ENCODE data around the gene ARSG.
"Not testable (repeated sequence)": the region's sequence is repeated elsewhere in the genome, so short reads cannot be mapped to it uniquely, and the experiment has no call there.

Gene ARSG

GRCh38 chr17:68403122-68403521, 111.8 kb downstream of the ARSG start:
- Histone ChIP-seq H3K9me3 (ENCODE audit: control insufficient read depth in 1 of 2, low read length in 2 of 2) (peaks cover 0 to 5% of the 10 kb centered on the region in 2 donors), H3K27ac (ENCODE audit: low read length) (no peak overlapping the region), H3K4me1 (ENCODE audit: control insufficient read depth in 1 of 2, insufficient read depth in 2 of 2, low read length in 2 of 2) (peaks cover 0 to 8% of the 10 kb centered on the region in 2 donors), H3K27me3 (ENCODE audit: low read depth, low read length) (no peaks in the 10 kb centered on the region), H3K4me3 (ENCODE audit: low read depth in 1 of 2, low read length in 2 of 2) (no peak overlapping the region), H3K36me3 (ENCODE audit: control insufficient read depth in 1 of 2, insufficient read depth in 2 of 2, low read length in 2 of 2) (no peaks in the 10 kb centered on the region)

GRCh38 chr17:68403837-68404236, 112.5 kb downstream of the ARSG start:
- H3K27me3 ChIP-seq (ENCODE audit: low read depth, low read length); H3K27ac ChIP-seq (ENCODE audit: low read length); H3K4me1 ChIP-seq (ENCODE audit: control insufficient read depth in 1 of 2, insufficient read depth in 2 of 2, low read length in 2 of 2); H3K4me3 ChIP-seq (ENCODE audit: low read depth in 1 of 2, low read length in 2 of 2); H3K9me3 ChIP-seq (ENCODE audit: control insufficient read depth in 1 of 2, low read length in 2 of 2); H3K36me3 ChIP-seq (ENCODE audit: control insufficient read depth in 1 of 2, insufficient read depth in 2 of 2, low read length in 2 of 2): not testable (repeated sequence)

DNA sequence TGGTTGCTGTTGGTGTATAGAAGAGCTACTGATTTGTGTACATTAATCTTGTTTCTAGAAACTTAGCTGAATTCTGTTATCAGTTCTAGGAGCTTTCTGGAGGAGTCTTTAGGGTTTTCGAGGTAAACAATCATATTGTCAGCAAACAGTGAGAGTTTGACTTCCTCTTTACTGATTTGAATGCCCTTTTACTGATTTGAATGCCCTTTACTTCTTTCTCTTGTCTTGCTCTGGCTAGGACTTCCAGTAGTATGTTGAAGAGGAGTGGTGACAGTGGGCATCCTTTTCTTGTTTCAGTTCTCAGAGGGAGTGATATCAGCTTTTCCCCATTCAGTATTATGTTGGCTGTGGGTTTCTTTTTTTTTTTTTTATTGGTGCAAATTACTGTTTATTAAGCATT, 116.4 kb downstream of the ARSG start:
- not testable (repeated sequence) for H3K4me3 ChIP-seq (ENCODE audit: low read depth in 1 of 2, low read length in 2 of 2); H3K27ac ChIP-seq (ENCODE audit: low read length); H3K9me3 ChIP-seq (ENCODE audit: control insufficient read depth in 1 of 2, low read length in 2 of 2); H3K27me3 ChIP-seq (ENCODE audit: low read depth, low read length); H3K36me3 ChIP-seq (ENCODE audit: control insufficient read depth in 1 of 2, insufficient read depth in 2 of 2, low read length in 2 of 2); H3K4me1 ChIP-seq (ENCODE audit: control insufficient read depth in 1 of 2, insufficient read depth in 2 of 2, low read length in 2 of 2)

DNA sequence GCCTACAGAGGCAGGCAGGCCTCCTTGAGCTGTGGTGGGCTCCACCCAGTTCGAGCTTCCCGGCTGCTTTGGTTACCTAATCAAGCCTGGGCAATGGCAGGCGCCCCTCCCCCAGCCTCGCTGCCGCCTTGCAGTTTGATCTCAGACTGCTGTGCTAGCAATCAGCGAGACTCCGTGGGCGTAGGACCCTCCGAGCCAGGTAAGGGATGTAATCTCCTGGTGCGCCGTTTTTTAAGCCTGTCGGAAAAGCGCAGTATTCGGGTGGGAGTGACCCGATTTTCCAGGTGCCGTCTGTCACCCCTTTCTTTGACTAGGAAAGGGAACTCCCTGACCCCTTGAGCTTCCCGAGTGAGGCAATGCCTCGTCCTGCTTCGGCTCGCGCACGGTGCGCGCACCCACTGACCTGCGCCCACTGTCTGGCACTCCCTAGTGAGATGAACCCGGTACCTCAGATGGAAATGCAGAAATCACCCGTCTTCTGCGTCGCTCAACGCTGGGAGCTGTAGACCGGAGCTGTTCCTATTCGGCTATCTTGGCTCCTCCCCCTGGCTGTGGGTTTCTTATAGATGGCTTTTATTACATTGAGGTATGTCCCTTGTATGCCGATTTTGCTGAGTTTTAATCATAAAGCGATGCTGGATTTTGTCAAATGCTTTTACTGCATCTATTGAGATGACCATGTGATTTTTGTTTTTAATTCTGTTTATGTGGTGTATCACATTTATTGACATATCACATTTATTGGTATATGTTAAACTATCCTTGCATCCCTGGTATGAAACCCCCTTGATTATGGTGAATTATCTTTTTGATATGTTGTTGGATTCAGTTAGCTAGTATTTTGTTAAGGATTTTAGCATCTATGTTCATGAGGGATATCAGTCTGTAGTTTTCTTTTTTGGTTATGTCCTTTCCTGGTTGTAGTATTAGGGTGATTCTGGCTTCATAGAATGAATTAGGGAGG, 122.6 kb downstream of the ARSG start:
- not testable (repeated sequence) for H3K4me3 ChIP-seq (ENCODE audit: low read depth in 1 of 2, low read length in 2 of 2); H3K36me3 ChIP-seq (ENCODE audit: control insufficient read depth in 1 of 2, insufficient read depth in 2 of 2, low read length in 2 of 2); H3K9me3 ChIP-seq (ENCODE audit: control insufficient read depth in 1 of 2, low read length in 2 of 2); H3K27me3 ChIP-seq (ENCODE audit: low read depth, low read length); H3K27ac ChIP-seq (ENCODE audit: low read length); H3K4me1 ChIP-seq (ENCODE audit: control insufficient read depth in 1 of 2, insufficient read depth in 2 of 2, low read length in 2 of 2)

DNA sequence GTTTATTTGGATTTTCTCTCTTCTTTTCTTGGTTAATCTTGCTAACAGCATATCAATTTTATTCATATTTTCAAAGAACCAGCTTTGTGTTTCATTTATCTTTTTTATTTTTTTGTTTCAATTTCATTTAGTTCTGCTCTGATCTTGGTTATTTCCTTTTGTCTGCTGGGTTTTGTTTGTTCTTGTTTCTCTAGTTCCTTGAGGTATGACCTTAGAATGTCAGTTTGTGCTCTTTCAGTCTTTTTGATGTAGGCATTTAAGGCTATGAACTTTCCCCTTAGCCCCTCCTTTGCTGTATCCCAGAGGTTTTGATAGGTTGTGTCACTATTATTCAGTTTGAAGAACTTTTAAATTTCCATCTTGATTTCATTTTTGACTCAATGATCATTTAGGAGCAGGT, 123.6 kb downstream of the ARSG start:
- not testable (repeated sequence) for H3K27me3 ChIP-seq (ENCODE audit: low read depth, low read length); H3K4me1 ChIP-seq (ENCODE audit: control insufficient read depth in 1 of 2, insufficient read depth in 2 of 2, low read length in 2 of 2); H3K27ac ChIP-seq (ENCODE audit: low read length); H3K9me3 ChIP-seq (ENCODE audit: control insufficient read depth in 1 of 2, low read length in 2 of 2); H3K36me3 ChIP-seq (ENCODE audit: control insufficient read depth in 1 of 2, insufficient read depth in 2 of 2, low read length in 2 of 2); H3K4me3 ChIP-seq (ENCODE audit: low read depth in 1 of 2, low read length in 2 of 2)

DNA sequence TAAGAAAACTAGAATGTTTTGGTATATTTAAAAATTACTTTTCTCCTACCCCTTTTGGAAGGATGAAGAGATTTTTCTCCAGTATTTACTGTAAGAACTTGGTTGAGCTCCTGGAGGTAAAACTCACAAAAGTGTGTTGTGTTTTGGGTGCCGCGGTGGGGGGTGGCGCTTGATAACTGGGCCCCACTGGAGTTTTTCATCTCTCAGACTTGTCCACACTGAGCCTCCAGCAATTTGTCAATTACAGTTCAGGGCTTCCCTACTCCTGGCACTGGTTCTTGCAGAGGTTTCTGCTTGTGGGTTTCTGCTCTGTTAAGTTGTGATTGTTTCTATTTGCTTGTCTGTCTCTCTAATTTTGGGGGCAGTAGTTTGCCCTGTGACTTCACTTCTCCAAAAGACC, 126.0 kb downstream of the ARSG start:
- no peak overlapping the region for H3K4me3 ChIP-seq (ENCODE audit: low read depth in 1 of 2, low read length in 2 of 2)
- peaks cover 0 to 25% of the 10 kb centered on the region in 2 donors for H3K36me3 ChIP-seq (ENCODE audit: control insufficient read depth in 1 of 2, insufficient read depth in 2 of 2, low read length in 2 of 2)
- H3K4me1 ChIP-seq (ENCODE audit: control insufficient read depth in 1 of 2, insufficient read depth in 2 of 2, low read length in 2 of 2): no peaks in the 10 kb centered on the region
- no peak overlapping the region for H3K27ac ChIP-seq (ENCODE audit: low read length)
- peaks cover 0 to 4% of the 10 kb centered on the region in 2 donors for H3K9me3 ChIP-seq (ENCODE audit: control insufficient read depth in 1 of 2, low read length in 2 of 2)
- H3K27me3 ChIP-seq (ENCODE audit: low read depth, low read length): no peaks in the 10 kb centered on the region

GRCh38 chr17:68418876-68419275, 127.6 kb downstream of the ARSG start:
- Histone ChIP-seq H3K9me3 (ENCODE audit: control insufficient read depth in 1 of 2, low read length in 2 of 2) (peaks cover 0 to 4% of the 10 kb centered on the region in 2 donors), H3K36me3 (ENCODE audit: control insufficient read depth in 1 of 2, insufficient read depth in 2 of 2, low read length in 2 of 2) (peaks cover 3 to 37% of the 10 kb centered on the region in 2 donors), H3K4me1 (ENCODE audit: control insufficient read depth in 1 of 2, insufficient read depth in 2 of 2, low read length in 2 of 2) (no peaks in the 10 kb centered on the region), H3K4me3 (ENCODE audit: low read depth in 1 of 2, low read length in 2 of 2) (no peak overlapping the region), H3K27ac (ENCODE audit: low read length) (no peak overlapping the region), H3K27me3 (ENCODE audit: low read depth, low read length) (no peaks in the 10 kb centered on the region)

- Histone ChIP-seq H3K4me3 (ENCODE audit: low read depth in 1 of 2, low read length in 2 of 2) (no peak overlapping the region), H3K27ac (ENCODE audit: low read length) (no peak overlapping the region), H3K9me3 (ENCODE audit: control insufficient read depth in 1 of 2, low read length in 2 of 2) (peaks cover 0 to 4% of the 10 kb centered on the region in 2 donors), H3K4me1 (ENCODE audit: control insufficient read depth in 1 of 2, insufficient read depth in 2 of 2, low read length in 2 of 2) (no peaks in the 10 kb centered on the region), H3K36me3 (ENCODE audit: control insufficient read depth in 1 of 2, insufficient read depth in 2 of 2, low read length in 2 of 2) (peaks cover 3 to 47% of the 10 kb centered on the region in 2 donors), H3K27me3 (ENCODE audit: low read depth, low read length) (no peaks in the 10 kb centered on the region)
Measured at GRCh38 chr17:68420065-68420464, 128.8 kb downstream of the ARSG start.

- peaks cover 11 to 52% of the 10 kb centered on the region in 2 donors for H3K36me3 ChIP-seq (ENCODE audit: control insufficient read depth in 1 of 2, insufficient read depth in 2 of 2, low read length in 2 of 2)
- H3K4me1 ChIP-seq (ENCODE audit: control insufficient read depth in 1 of 2, insufficient read depth in 2 of 2, low read length in 2 of 2): no peaks in the 10 kb centered on the region
- no peaks in the 10 kb centered on the region for H3K9me3 ChIP-seq (ENCODE audit: control insufficient read depth in 1 of 2, low read length in 2 of 2)
- no peak overlapping the region for H3K4me3 ChIP-seq (ENCODE audit: low read depth in 1 of 2, low read length in 2 of 2)
- no peak overlapping the region for H3K27ac ChIP-seq (ENCODE audit: low read length)
- no peaks in the 10 kb centered on the region for H3K27me3 ChIP-seq (ENCODE audit: low read depth, low read length)
Measured at GRCh38 chr17:68421486-68421885, 130.2 kb downstream of the ARSG start.

GRCh38 chr17:68422821-68423220, 131.5 kb downstream of the ARSG start:
- Histone ChIP-seq H3K36me3 (ENCODE audit: control insufficient read depth in 1 of 2, insufficient read depth in 2 of 2, low read length in 2 of 2) (peaks cover 11 to 62% of the 10 kb centered on the region in 2 donors), H3K27ac (ENCODE audit: low read length) (no peak overlapping the region), H3K9me3 (ENCODE audit: control insufficient read depth in 1 of 2, low read length in 2 of 2) (no peaks in the 10 kb centered on the region), H3K27me3 (ENCODE audit: low read depth, low read length) (no peaks in the 10 kb centered on the region), H3K4me1 (ENCODE audit: control insufficient read depth in 1 of 2, insufficient read depth in 2 of 2, low read length in 2 of 2) (no peaks in the 10 kb centered on the region), H3K4me3 (ENCODE audit: low read depth in 1 of 2, low read length in 2 of 2) (no peak overlapping the region)

DNA sequence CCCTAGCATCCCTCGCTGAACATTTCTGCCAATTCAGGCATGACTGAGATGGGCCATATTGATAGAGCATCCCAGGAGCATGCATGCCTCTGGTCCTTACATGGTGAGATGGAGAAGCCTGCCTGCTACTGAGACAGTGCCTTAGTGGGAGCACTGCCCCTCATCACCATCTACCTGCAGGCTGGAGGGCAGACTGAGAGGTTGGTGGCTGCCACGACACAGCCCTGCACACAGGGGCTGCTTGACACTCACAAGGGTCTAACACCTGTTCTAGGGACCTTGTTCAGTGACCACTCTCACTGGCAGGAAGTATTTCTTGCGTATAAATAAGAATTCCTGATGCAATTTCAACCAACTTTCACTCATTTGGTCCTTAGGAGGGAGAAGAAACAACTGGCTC, 132.0 kb downstream of the ARSG start:
- no peaks in the 10 kb centered on the region for H3K27me3 ChIP-seq (ENCODE audit: low read depth, low read length)
- no peaks in the 10 kb centered on the region for H3K4me1 ChIP-seq (ENCODE audit: control insufficient read depth in 1 of 2, insufficient read depth in 2 of 2, low read length in 2 of 2)
- no peaks in the 10 kb centered on the region for H3K9me3 ChIP-seq (ENCODE audit: control insufficient read depth in 1 of 2, low read length in 2 of 2)
- H3K4me3 ChIP-seq (ENCODE audit: low read depth in 1 of 2, low read length in 2 of 2): no peak overlapping the region
- H3K27ac ChIP-seq (ENCODE audit: low read length): no peak overlapping the region
- H3K36me3 ChIP-seq (ENCODE audit: control insufficient read depth in 1 of 2, insufficient read depth in 2 of 2, low read length in 2 of 2): peaks cover 12 to 66% of the 10 kb centered on the region in 2 donors

DNA sequence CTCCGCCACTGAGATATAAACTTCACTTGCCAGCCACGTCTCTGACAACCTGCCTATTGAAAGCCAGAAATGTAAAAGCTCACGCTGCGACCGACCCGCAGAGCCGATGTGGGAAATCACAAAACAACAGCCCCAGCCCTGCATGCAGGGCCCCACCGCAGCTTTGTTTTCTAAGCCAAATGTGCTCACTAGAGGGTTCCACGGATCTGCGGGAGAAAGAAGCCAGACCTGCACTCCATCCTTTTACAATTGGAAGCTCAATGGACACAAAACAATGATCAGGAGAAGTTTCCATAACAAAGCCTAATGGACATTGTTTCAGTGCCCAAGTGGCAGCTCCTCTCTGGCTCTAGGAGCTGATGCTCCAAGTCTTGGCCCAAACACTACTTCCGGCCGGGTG, 132.9 kb downstream of the ARSG start:
- Histone ChIP-seq H3K4me1 (ENCODE audit: control insufficient read depth in 1 of 2, insufficient read depth in 2 of 2, low read length in 2 of 2) (no peaks in the 10 kb centered on the region), H3K27me3 (ENCODE audit: low read depth, low read length) (no peaks in the 10 kb centered on the region), H3K9me3 (ENCODE audit: control insufficient read depth in 1 of 2, low read length in 2 of 2) (no peaks in the 10 kb centered on the region), H3K4me3 (ENCODE audit: low read depth in 1 of 2, low read length in 2 of 2) (no peak overlapping the region), H3K36me3 (ENCODE audit: control insufficient read depth in 1 of 2, insufficient read depth in 2 of 2, low read length in 2 of 2) (peaks cover 21 to 76% of the 10 kb centered on the region in 2 donors), H3K27ac (ENCODE audit: low read length) (no peak overlapping the region)
